CD1c-positive myeloid dendritic cell (primary cell): ENCODE measurements around the gene HYCC1.
"Not testable (repeated sequence)": the region's sequence is repeated elsewhere in the genome, so short reads cannot be mapped to it uniquely, and the experiment has no call there.

ENCODE experiments used
- DNase-seq: peaks from one replicate; pipeline ENCODE4 v3.0.0-alpha.2; 2016; ENCODE audit errors: extremely low spot score

The HYCC1 gene

GRCh38 chr7:23013715-23014649, at the start of gene HYCC1:
TSS of gene HYCC1 (minus strand) at chr7:23014130. CDS start at chr7:22991111, 23,019 bp downstream.
- peak; percentile 99 for DNase-seq

- DNase-seq, result peak; percentile 53
These were observed 48.5 kb upstream of the HYCC1 start for GRCh38 chr7:23062452-23062851.

DNA sequence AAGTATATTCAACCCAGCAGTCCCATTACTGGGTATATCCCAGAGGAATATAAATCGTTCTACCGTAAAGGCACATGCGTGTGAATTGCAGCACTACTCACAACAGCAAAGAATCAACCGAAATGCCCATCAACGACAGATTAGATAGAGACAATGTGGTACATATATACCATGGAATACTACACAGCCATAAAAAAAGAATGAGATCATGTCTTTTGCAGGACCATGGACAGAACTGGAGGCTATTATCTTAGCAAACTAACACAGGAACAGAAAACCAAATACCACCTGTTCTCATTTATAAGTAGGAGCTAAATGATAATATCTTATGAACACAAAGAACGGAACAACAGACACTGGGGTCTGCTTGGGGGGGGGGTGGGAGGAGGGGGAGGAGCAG, 47.4 kb upstream of the HYCC1 start:
- DNase-seq, result no peak

DNA sequence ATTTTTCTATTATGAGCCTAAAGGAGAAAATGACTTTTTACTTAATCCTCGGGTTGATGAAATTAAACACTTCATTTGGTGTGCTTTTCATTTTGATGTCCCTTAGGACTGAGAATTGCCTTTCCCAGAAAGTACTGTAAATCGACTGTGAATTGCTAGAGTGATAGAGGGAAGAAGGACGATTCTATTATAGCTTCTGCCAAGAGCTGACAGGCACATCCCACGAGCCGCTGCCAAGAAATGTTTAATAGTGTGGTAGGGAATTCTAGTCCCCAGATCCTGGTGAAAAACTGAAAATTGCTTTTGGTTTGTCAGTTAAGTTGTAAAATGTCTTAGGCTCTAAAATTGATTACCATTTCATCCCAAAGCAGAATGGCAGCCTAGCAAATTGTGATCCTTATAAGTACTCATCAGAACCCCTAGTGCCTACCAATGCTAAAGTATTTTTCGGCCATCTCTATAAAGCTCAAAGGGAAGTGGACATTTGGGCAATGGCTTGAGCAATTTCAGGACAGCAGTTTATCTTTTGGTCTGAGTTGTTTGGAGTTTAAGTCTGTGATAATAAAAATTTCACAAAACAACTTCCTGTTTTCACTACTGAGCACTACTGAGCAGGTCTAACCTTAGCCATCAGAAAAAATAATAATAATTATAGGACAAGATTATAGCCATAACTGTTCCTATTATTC, 44.6 kb upstream of the HYCC1 start:
- peak; percentile 37 for DNase-seq

GRCh38 chr7:23055582-23056178, 41.8 kb upstream of the HYCC1 start:
- peak; percentile 84 for DNase-seq

DNA sequence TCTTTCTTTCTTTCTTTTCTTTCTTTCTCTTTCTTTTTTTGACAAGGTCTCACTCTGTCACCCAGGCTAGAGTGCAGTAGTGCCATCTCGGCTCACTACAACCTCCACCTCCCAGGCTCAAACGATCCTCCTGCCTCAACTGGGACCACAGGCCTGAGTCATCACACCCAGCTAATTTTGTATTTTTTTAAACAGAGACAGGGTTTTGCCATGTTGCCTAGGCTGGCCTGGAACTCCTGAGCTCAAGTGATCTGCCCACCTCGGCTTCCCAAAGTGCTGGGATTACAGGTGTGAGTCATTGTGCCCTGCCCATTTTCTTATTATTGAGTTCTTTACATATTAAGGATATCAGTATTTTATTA, 37.2 kb upstream of the HYCC1 start:
- DNase-seq, result not testable (repeated sequence)

GRCh38 chr7:23046336-23046735, 32.4 kb upstream of the HYCC1 start:
- DNase-seq, result not testable (repeated sequence)

DNA sequence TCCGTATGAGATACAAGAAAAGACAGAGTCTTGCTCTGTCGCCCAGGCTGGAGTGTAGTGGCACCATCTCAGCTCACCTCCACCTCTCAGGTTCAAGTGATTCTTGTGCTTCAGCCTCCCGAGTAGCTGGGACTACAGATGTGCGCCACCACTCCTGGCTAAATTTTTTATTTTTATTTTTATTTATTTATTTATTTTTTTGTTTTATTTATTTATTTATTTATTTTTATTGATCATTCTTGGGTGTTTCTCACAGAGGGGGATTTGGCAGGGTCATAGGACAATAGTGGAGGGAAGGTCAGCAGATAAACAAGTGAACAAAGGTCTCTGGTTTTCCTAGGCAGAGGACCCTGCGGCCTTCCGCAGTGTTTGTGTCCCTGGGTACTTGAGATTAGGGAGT, 31.2 kb upstream of the HYCC1 start:
- not testable (repeated sequence) for DNase-seq

GRCh38 chr7:23044581-23044980, 30.7 kb upstream of the HYCC1 start:
- DNase-seq, result no peak

GRCh38 chr7:23043441-23043840, 29.5 kb upstream of the HYCC1 start:
- no peak for DNase-seq

DNA sequence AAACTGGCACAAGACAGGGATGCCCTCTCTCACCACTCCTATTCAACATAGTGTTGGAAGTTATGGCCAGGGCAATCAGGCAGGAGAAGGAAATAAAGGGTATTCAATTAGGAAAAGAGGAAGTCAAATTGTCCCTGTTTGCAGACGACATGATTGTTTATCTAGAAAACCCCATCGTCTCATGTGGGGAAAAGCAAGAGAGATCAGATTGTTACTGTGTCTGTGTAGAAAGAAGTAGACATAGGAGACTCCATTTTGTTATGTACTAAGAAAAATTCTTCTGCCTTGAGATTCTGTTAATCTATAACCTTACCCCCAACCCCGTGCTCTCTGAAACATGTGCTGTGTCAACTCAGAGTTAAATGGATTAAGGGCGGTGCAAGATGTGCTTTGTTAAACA, 25.7 kb upstream of the HYCC1 start:
- not testable (repeated sequence) for DNase-seq

DNA sequence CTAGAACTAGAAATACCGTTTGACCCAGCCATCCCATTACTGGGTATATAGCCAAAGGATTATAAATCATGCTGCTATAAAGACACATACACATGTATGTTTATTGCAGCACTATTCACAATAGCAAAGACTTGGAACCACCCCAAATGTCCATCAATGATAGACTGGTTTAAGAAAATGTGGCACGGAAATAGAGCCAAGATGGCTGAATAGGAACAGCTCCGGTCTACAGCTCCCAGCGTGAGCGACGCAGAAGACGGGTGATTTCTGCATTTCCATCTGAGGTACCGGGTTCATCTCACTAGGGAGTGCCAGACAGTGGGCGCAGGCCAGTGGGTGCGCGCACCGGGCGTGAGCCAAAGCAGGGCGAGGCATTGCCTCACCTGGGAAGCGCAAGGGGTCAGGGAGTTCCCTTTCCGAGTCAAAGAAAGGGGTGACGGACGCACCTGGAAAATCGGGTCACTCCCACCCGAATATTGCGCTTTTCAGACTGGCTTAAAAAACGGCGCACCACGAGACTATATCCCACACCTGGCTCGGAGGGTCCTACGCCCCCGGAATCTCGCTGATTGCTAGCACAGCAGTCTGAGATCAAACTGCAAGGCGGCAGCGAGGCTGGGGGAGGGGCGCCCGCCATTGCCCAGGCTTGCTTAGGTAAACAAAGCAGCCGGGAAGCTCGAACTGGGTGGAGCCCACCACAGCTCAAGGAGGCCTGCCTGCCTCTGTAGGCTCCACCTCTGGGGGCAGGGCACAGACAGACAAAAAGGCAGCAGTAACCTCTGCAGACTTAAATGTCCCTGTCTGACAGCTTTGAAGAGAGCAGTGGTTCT, 21.8 kb upstream of the HYCC1 start:
- DNase-seq, result not testable (repeated sequence)

DNA sequence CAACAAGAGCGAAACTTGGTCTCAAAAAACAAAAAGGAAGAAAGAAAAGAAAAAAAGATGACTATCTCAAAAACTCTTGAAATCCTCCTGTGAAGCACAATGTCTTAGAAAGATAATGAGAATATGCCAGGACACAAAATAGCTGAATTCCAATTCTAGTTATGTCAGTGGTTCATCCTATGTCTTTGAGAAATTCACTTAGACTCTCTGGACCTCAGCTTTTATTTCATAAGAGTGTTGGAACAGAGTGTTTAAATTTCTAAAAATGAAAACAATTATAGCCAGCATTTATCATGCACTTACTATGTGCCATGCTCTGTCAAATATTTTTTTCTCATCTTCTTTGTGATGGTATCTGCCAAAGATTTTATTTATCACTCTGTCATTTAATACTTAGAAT, 13.3 kb upstream of the HYCC1 start:
- DNase-seq, result no peak

DNA sequence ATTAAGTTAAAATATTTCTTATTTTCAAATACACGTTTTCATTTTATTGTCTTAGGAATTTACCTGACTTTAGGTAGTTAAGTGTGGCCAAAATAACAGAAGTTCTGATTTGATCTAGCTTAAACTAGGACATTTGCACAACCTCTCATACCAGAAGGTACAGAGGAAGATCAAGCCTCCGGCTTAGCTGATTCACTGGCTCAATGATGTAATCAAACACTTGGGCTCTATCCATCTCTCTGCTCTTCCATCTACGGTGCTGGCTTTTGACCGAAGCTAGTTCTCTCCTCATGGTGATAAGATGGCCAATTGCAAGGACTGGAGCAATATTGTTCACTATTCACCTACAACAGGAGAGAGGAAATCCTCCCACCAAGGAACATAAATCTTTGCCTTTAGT, 12.2 kb upstream of the HYCC1 start:
- DNase-seq, result no peak

DNA sequence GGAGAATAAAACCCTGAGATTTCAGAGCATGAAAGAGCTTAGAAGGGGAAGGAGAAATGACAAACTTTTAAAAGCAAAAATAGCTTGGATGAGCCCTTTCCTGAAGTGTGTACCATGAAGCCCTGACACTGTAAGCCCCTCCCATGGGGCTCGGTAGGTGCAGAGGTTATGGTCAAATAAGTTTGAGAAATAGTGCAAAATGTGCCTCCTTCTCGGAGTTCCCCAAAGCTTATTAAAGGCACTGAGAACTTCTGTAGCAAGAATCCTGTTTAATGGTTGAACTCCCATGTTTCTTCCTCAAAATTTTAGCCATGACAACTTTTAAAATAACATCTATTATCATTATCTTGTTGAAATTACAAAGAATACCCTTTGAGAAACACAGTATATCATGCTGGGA, 10.5 kb upstream of the HYCC1 start:
- no peak for DNase-seq

GRCh38 chr7:23022851-23023250, 8.9 kb upstream of the HYCC1 start:
- DNase-seq, result no peak

GRCh38 chr7:23022258-23022769, 8.4 kb upstream of the HYCC1 start:
- DNase-seq, result no peak

DNA sequence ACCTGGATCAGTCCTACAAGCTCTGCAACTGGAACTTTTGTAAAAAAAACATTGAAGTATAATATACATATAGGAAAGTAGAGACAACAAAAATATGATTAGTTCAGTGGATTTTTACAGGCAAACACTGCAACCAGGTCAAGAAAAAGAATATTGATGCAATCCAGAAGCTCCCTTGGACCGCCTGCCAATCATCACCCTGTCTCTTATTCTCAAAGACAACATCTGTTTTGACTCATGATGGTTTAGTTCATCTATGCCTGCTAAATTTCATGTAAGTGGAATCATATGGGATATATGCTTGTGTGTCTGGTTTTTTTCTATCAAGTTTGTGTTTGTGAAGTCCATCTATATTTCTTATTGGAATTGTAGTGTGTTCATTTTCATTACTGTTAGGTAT, 7.7 kb upstream of the HYCC1 start:
- DNase-seq, result no peak

DNA sequence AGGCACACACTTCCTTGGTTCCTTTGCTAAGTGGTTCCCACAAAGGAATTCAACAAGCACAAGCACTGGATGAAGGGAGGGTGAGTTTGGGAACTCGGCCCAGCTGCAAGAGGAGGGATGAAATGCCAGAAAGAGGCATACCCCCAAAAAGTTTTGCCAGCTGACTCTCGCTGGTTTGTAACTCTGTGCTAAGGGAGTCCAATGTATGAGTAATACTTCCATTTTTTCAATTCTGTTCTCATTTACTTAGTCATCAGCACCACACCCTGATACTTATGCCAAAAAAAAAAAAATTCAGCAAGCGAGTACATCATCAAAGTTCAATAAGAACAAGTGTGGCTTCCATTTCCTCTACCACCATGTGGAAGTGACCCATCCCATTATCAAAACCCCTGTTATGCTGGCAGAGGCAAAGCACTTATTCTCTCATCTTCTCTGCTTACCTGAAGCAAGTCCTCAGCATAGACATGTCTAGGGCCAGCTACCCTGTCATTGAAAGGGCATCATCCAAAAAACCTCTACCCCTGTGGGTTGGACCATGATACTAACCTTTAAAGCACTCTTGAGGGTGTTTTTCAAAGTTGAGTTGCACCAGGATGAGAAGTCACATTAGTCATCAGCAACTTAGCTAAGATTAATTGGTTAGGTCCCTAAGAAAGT, 6.9 kb upstream of the HYCC1 start:
- peak; percentile 80 for DNase-seq

DNA sequence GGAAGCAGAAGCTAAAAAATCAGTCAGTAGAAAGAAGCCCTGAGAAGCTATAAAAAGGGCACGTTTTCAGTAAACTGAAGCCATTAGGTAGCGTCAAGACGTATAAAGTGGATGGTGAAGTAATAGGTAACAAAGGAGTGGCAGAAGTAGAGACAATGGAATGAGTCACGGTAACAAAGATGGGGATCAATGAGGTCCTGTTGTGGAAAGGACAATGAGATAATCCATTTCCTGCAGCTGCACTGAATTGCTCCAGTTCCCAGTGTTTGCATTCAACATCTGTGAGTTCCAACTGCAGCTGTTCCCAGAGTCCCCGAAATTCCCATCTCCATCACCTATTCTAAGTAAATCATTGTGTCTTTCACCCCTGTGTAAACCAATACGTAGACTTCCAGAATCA, 4.8 kb upstream of the HYCC1 start:
- DNase-seq, result no peak

- DNase-seq, result peak; percentile 51
These were observed 3.4 kb upstream of the HYCC1 start for GRCh38 chr7:23017309-23017708.
